Breast epithelium (tissue), 4 donors: ENCODE measurements around the gene OR10K2. TPM values are rescaled to one million over a fixed set of nuclear protein-coding genes. Genes with fewer than 3 reads are reported as not detected.
"Not testable (repeated sequence)": the region's sequence is repeated elsewhere in the genome, so short reads cannot be mapped to it uniquely, and the experiment has no call there.

Experiments
- DNase-seq, 2 donors: peaks; one replicate each; pipeline ENCODE4 v3.0.0-alpha.2; 2019; ENCODE audit warnings: low spot score in 2 of 2
- H3K27ac ChIP-seq, 2 donors: fragments of 200-600 bp; sonication (generic) in 1 of 2; one replicate each; pipeline ENCODE4 v1.5.1; 2016 to 2019; ENCODE audit warnings: mild to moderate bottlenecking in 1 of 2
- H3K27me3 ChIP-seq, 2 donors: fragments of 200-600 bp; sonication (generic) in 1 of 2; one replicate each; pipeline versions ENCODE4 v1.5.1 to v1.6.0; 2017 to 2019; ENCODE audit warnings: control low read depth in 1 of 2, mild to moderate bottlenecking in 1 of 2
- H3K36me3 ChIP-seq: fragments of 200-600 bp; one replicate; pipeline ENCODE4 v1.5.1; 2019
- H3K4me1 ChIP-seq, 2 donors: fragments of 200-600 bp; sonication (generic); one replicate each; pipeline ENCODE4 v1.5.1; 2016 to 2019; ENCODE audit warnings: control low read depth in 1 of 2
- H3K4me3 ChIP-seq, 3 donors: fragments of 200-600 bp; sonication (generic); 1 replicate in 2 of 3; 2 replicates in 1 of 3; pipeline ENCODE4 v1.5.1; 2016 to 2019; ENCODE audit warnings: mild to moderate bottlenecking in 3 of 3, moderate library complexity in 2 of 3
- H3K9me3 ChIP-seq, 2 donors: fragments of 200-600 bp; sonication (generic) in 1 of 2; one replicate each; pipeline ENCODE4 v1.5.1; 2016 to 2019; ENCODE audit warnings: control low read depth in 1 of 2
- CTCF ChIP-seq, 3 donors: fragments of 450-650 bp; IDR thresholded peaks; one replicate each; pipeline ENCODE4 v1.5.1; 2016 to 2017; ENCODE audit warnings: antibody characterized with exemption in 3 of 3, mild to moderate bottlenecking in 3 of 3, moderate library complexity in 3 of 3
- POLR2A ChIP-seq: fragments of 450-650 bp; IDR thresholded peaks from one replicate; pipeline ENCODE4 v1.6.1; 2016; ENCODE audit warnings: antibody characterized with exemption, mild to moderate bottlenecking, moderate library complexity
- POLR2AphosphoS5 ChIP-seq, 3 donors: sonication (generic); formaldehyde crosslinking; IDR thresholded peaks; one replicate each; pipeline ENCODE4 v1.6.1; 2017; ENCODE audit warnings: antibody characterized with exemption in 3 of 3
- intact Hi-C: fragments of 100-400 bp; cut with DNase I; formaldehyde crosslinking; loops from one replicate; pipeline ENCODE4 v1.15.1; 2023; ENCODE audit warnings: low total_unique reads
- total RNA-seq, 3 donors: library from RNA; depleted of rRNA; stranded (reverse); fragments of >200 nt; gene quantifications; one replicate each; pipeline ENCODE4 v1.1.0, GENCODE V29; 2016

OR10K2 gene
- total RNA-seq, 3 donors from 2014 or later, result not detected

GRCh38 chr1:158396646-158397045 lies 29.4 kb downstream of the OR10K2 start:
- H3K36me3 ChIP-seq, result no peaks in the 10 kb centered on the region
- no peak for TF ChIP-seq POLR2A
- TF ChIP-seq CTCF (IDR thresholded peaks at IDR 0.05), result no peak
- no peak for TF ChIP-seq POLR2AphosphoS5 (IDR thresholded peaks at IDR 0.05)
- no peaks in the 10 kb centered on the region for H3K27me3 ChIP-seq
- no peak for DNase-seq
- intact Hi-C loops, result no loop called here
- no peak overlapping the region for H3K27ac ChIP-seq
- no peaks in the 10 kb centered on the region for H3K4me1 ChIP-seq
- no peaks in the 10 kb centered on the region for H3K9me3 ChIP-seq
- H3K4me3 ChIP-seq, result no peak overlapping the region

GRCh38 chr1:158393476-158393875 lies 32.6 kb downstream of the OR10K2 start:
- no peak overlapping the region for H3K27ac ChIP-seq
- no peak overlapping the region for H3K4me3 ChIP-seq
- H3K4me1 ChIP-seq, result no peaks in the 10 kb centered on the region
- DNase-seq, result no peak
- H3K9me3 ChIP-seq, result no peaks in the 10 kb centered on the region
- TF ChIP-seq POLR2A, result no peak
- no peaks in the 10 kb centered on the region for H3K27me3 ChIP-seq
- intact Hi-C loops, result no loop called here
- H3K36me3 ChIP-seq, result no peaks in the 10 kb centered on the region

GRCh38 chr1:158391099-158391498 lies 34.9 kb downstream of the OR10K2 start:
- intact Hi-C loops, result no loop called here
- no peaks in the 10 kb centered on the region for H3K36me3 ChIP-seq
- H3K4me1 ChIP-seq, result no peaks in the 10 kb centered on the region
- DNase-seq, result no peak
- no peak overlapping the region for H3K4me3 ChIP-seq
- H3K27ac ChIP-seq, result no peak overlapping the region
- H3K9me3 ChIP-seq, result no peaks in the 10 kb centered on the region
- H3K27me3 ChIP-seq, result no peaks in the 10 kb centered on the region
- TF ChIP-seq CTCF (IDR thresholded peaks at IDR 0.05), result no peak
- no peak for TF ChIP-seq POLR2A
- TF ChIP-seq POLR2AphosphoS5 (IDR thresholded peaks at IDR 0.05), result no peak

GRCh38 chr1:158390331-158390730 lies 35.7 kb downstream of the OR10K2 start:
- DNase-seq, result no peak
- Histone ChIP-seq H3K27me3 (no peaks in the 10 kb centered on the region), H3K27ac (no peak overlapping the region), H3K4me1 (no peaks in the 10 kb centered on the region), H3K4me3 (no peak overlapping the region), H3K9me3 (no peaks in the 10 kb centered on the region), H3K36me3 (no peaks in the 10 kb centered on the region)
- TF ChIP-seq POLR2AphosphoS5 (IDR thresholded peaks at IDR 0.05) (no peak), CTCF (IDR thresholded peaks at IDR 0.05) (no peak), POLR2A (no peak)
- intact Hi-C loops, result no loop called here

GRCh38 chr1:158374860-158375259 lies 51.2 kb downstream of the OR10K2 start:
- intact Hi-C loops, result no loop called here
- Histone ChIP-seq H3K27me3 (no peaks in the 10 kb centered on the region), H3K27ac (no peak overlapping the region), H3K36me3 (no peaks in the 10 kb centered on the region), H3K9me3 (peaks cover 11 to 30% of the 10 kb centered on the region in 2 donors), H3K4me3 (no peak overlapping the region), H3K4me1 (no peaks in the 10 kb centered on the region)
- no peak for TF ChIP-seq POLR2A
- TF ChIP-seq POLR2AphosphoS5 (IDR thresholded peaks at IDR 0.05), result no peak
- TF ChIP-seq CTCF (IDR thresholded peaks at IDR 0.05), result no peak
- no peak for DNase-seq

- H3K4me1 ChIP-seq, result not testable (repeated sequence)
Measured at GRCh38 chr1:158374101-158374500, 51.9 kb downstream of the OR10K2 start.

More at GRCh38 chr1:158374101-158374500, 51.9 kb downstream of the OR10K2 start:
- H3K4me3 ChIP-seq, DNase-seq, intact Hi-C loops, H3K27ac ChIP-seq, H3K27me3 ChIP-seq, H3K36me3 ChIP-seq: not testable (repeated sequence)
- H3K9me3 ChIP-seq, result peaks cover 11 to 30% of the 10 kb centered on the region in 2 donors
